Ovary (tissue), 9 donors: ENCODE measurements around the gene KRT17. TPM values are rescaled to one million over a fixed set of nuclear protein-coding genes. Genes with fewer than 3 reads are reported as not detected.

Experiments
- DNase-seq, 5 donors: peaks; one replicate each; pipeline ENCODE4 v3.0.0-alpha.2; 2019 to 2020
- H3K27ac ChIP-seq, 2 donors: fragments of 200-600 bp; one replicate each; pipeline versions ENCODE4 v1.5.1 to v1.8.0; 2019 to 2022
- H3K27me3 ChIP-seq: fragments of 200-600 bp; one replicate; pipeline ENCODE4 v1.8.0; 2022
- H3K36me3 ChIP-seq: fragments of 200-600 bp; sonication (generic); one replicate; pipeline ENCODE4 v1.5.1; 2019
- H3K4me1 ChIP-seq: one replicate; pipeline ENCODE4 v1.8.1; 2013; ENCODE audit warnings: mild to moderate bottlenecking, moderate library complexity; ENCODE audit not compliant: insufficient read depth
- H3K4me3 ChIP-seq: fragments of 200-600 bp; sonication (generic); one replicate; pipeline ENCODE4 v1.5.1; 2017
- H3K9me3 ChIP-seq, 2 donors: fragments of 200-600 bp in 1 of 2; sonication (generic) in 1 of 2; one replicate each; pipeline versions ENCODE4 v1.5.1 to v1.8.1; 2013 to 2019; ENCODE audit warnings: mild to moderate bottlenecking in 1 of 2, moderate library complexity in 1 of 2
- CTCF ChIP-seq, 3 donors: fragments of 450-650 bp in 2 of 3; fragments of 200-600 bp in 1 of 3; IDR thresholded peaks; one replicate each; pipeline versions ENCODE4 v1.5.1 to v1.8.0; 2016 to 2022; ENCODE audit warnings: antibody characterized with exemption in 3 of 3, mild to moderate bottlenecking in 1 of 3
- EP300 ChIP-seq: sonication (generic); formaldehyde crosslinking; IDR thresholded peaks from one replicate; pipeline ENCODE4 v1.6.1; 2017; ENCODE audit warnings: antibody characterized with exemption
- POLR2A ChIP-seq: fragments of 450-650 bp; IDR thresholded peaks from one replicate; pipeline ENCODE4 v1.6.1; 2017; ENCODE audit warnings: antibody characterized with exemption, mild to moderate bottlenecking, moderate library complexity
- WGBS, 3 donors: extraction: QIAGEN DNeasy Blood & Tissue Kit in 1 of 3; methylation state at CpG; one replicate each; pipeline versions ENCODE4 v1.1.5 to v1.1.7; 2013 to 2017; 5-methylcytosine and 5-hydroxymethylcytosine counted together
- intact Hi-C, 4 donors: fragments of 100-400 bp; cut with DNase I; formaldehyde crosslinking; loops; one replicate each; pipeline versions ENCODE4 v1.11.0 to v1.15.1; 2022 to 2023
- polyA plus RNA-seq, 2 donors: library from polyadenylated mRNA; stranded (reverse); fragments of 200-250 nt in 1 of 2; fragments of 350-450 nt in 1 of 2; fragmentation: Illumina TruSeq in 1 of 2; extraction: RNeasy Lipid Tissue Mini Kit (QIAGEN cat#74804) in 1 of 2; gene quantifications; one replicate each; pipeline ENCODE4 v1.2.3, GENCODE V29; 2013 to 2014
- total RNA-seq, 7 donors: library from RNA; depleted of rRNA in 2 of 7; stranded (reverse); fragments of >200 nt in 2 of 7; fragmentation: NEBNext Ultra II Directional in 3 of 7; extraction: Animal tissue kit (Norgen Biotek cat#: 25700) in 3 of 7; gene quantifications; one replicate each; pipeline versions ENCODE4 v1.1.0 to v1.2.4, GENCODE V29; 2016 to 2023
- donor health status: DM: no; HTN: no; CAD: no; lungs with moderate emphysema.
- donor health status: DM: no; HTN: no; CAD: no.
- donor health status: Bipolar disorder and iron deficiency.
- donor health status: DM: yes; HTN: yes; CAD: no.
- donor health status: DM: no; HTN: no; CAD: no.
- donor health status: DM: yes; HTN: yes; CAD: no.

KRT17 gene
- total and polyA plus RNA-seq, 9 donors = 0.29 to 17.8 (median 1.7) TPM; not detected in 3

- DNase-seq = no peak
- TF ChIP-seq CTCF (IDR thresholded peaks at IDR 0.05) (no peak), EP300 (no peak), POLR2A (no peak)
- 46 to 86% (median 79%) methylated on average over 3 of the region's 3 CpGs for WGBS, 3 donors
- no peak overlapping the region for H3K27ac ChIP-seq
- intact Hi-C loops = no loop called here
- H3K4me3 ChIP-seq = no peak overlapping the region
- no peaks in the 10 kb centered on the region for H3K9me3 ChIP-seq
- H3K27me3 ChIP-seq = no peaks in the 10 kb centered on the region
- no peaks in the 10 kb centered on the region for H3K4me1 ChIP-seq
- H3K36me3 ChIP-seq = no peaks in the 10 kb centered on the region
These were observed 29.9 kb downstream of the KRT17 start for GRCh38 chr17:41594363-41594915.

DNA sequence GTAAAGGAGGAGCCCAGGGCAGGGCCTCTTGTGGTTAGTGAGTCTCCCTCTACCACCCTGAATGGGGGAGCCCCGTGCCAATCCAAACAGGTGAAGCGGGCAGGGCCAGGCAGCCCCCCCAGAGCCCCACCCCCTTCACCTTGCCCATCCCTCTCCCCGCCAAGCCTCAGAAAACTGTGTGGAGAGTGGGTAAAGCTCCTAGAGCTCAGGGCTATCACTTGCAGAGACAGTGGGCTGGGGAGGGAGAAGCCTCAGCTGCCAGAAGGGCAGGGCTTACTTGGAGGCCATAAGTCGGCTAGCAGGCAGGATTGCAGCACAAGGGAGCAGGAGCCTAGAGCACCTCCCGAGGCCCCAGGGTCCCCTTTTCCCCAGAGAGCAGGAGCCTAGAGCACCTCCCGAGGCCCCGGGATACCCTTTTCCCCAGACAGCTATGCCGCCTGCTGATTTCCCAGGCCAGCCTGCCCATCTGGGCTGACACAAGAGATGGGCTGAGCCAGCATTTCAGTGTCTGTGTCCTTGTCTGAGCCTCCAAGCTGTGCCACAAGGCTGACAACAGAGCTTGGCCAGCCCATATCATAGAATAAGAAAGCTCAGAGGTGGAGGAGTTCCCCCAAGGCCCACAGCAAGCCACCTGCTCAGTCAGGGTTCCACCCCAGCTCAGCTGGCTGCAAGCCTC, 30.9 kb downstream of the KRT17 start:
- Histone ChIP-seq H3K27me3 (no peaks in the 10 kb centered on the region), H3K36me3 (no peaks in the 10 kb centered on the region), H3K27ac (no peak overlapping the region), H3K4me1 (no peaks in the 10 kb centered on the region), H3K9me3 (no peaks in the 10 kb centered on the region), H3K4me3 (no peak overlapping the region)
- DNase-seq = no peak
- WGBS, 3 donors = 57 to 66% (median 58%) methylated on average over 8 of the region's 8 CpGs
- TF ChIP-seq CTCF (IDR thresholded peaks at IDR 0.05) (no peak), POLR2A (no peak), EP300 (no peak)
- intact Hi-C loops = no loop called here

DNA sequence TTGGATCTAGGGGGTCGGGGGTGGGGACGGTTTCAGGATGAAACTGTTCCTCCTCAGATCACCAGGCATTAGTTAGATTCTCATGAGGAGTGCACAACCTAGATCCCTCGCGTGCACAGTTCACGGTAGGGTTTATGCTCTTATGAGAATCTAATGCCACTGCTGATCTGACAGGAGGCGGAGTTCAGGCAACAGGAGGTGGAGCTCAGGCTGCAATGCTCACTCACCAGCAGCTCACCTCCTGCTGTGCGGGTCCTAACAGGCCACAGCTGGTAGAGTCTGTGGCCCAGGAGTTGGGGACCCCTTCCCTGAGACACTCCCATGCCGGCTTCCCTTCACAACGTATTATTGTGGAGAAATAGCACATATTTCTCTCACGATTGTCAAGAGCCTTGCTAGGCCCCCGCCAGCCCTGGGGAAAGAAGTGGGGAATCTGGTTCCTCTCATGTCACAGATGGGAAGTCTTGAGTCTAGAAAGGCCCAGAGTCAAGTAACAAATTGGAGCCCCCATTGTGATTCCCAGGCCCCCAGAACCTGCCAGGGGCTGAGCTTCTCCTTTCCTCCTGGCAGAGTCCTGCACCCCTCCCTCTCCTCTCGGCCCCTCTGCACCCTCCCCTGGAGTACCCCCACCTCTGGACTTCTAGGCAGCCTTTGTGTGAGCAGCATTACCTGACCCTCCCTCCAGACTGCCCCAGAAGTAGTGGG, 31.6 kb downstream of the KRT17 start:
- H3K9me3 ChIP-seq = no peaks in the 10 kb centered on the region
- intact Hi-C loops = no loop called here
- WGBS, 3 donors = 81 to 83% (median 81%) methylated on average over 12 of the region's 12 CpGs
- H3K27ac ChIP-seq = no peak overlapping the region
- no peaks in the 10 kb centered on the region for H3K36me3 ChIP-seq
- no peak for TF ChIP-seq POLR2A
- no peak for TF ChIP-seq CTCF (IDR thresholded peaks at IDR 0.05)
- TF ChIP-seq EP300 = no peak
- H3K4me3 ChIP-seq = no peak overlapping the region
- H3K4me1 ChIP-seq = no peaks in the 10 kb centered on the region
- no peak for DNase-seq
- no peaks in the 10 kb centered on the region for H3K27me3 ChIP-seq

DNA sequence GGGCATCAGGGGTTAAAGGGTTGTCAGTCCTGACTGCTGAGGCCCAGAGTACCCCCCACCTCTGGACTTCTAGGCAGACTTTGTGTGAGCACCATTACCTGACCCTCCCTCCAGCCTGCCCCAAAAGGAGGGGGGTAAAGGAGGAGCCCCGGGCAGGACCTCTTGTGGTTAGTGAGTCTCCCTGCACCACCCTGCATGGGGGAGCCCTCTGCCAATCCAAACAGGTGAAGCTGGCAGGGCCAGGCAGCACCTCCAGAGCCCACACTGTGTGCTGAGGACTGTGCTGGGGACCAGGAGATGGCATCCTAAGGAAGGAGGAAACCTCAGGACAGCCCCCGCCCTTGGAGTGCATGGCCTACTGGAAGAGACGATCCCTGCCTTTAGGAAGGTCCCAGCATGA, 35.1 kb downstream of the KRT17 start:
- TF ChIP-seq CTCF (IDR thresholded peaks at IDR 0.05) = no peak
- no peak for TF ChIP-seq EP300
- no peak for TF ChIP-seq POLR2A
- Histone ChIP-seq H3K4me1 (no peaks in the 10 kb centered on the region), H3K27me3 (no peaks in the 10 kb centered on the region), H3K9me3 (no peaks in the 10 kb centered on the region), H3K36me3 (no peaks in the 10 kb centered on the region), H3K27ac (no peak overlapping the region), H3K4me3 (no peak overlapping the region)
- WGBS, 3 donors = 56 to 67% (median 63%) methylated on average over 3 of the region's 3 CpGs
- intact Hi-C loops = no loop called here
- no peak for DNase-seq
